ENCODE measurements around the gene LSM7. TPM values are rescaled to one million over a fixed set of nuclear protein-coding genes. Genes with fewer than 3 reads are reported as not detected.

The LSM7 gene
- total RNA-seq, 1 experiment from 2014 or later = 152 TPM

GRCh38 chr19:2375353-2376121 lies 47.2 kb upstream of the LSM7 start:
- no TSS peak for BruUV-seq (replicated peaks)
- H3K4me1 ChIP-seq (ENCODE audit: insufficient read depth, low read length, poor library complexity, severe bottlenecking) = no peaks in the 10 kb centered on the region
- H3K36me3 ChIP-seq (ENCODE audit: insufficient read depth, low read length, poor library complexity, severe bottlenecking) = no peaks in the 10 kb centered on the region
- ChIA-PET POLR2A (ENCODE audit: low non-redundant PET) (interaction anchor here (0.6 kb wide), 1 partner anchor 75 kb away, joined by 3 read pairs; no protein-coding TSS in a partner anchor), CTCF (interaction anchor here (0.6 kb wide), 1 partner anchor 20 kb away, joined by 4 read pairs; no protein-coding TSS in a partner anchor)
- intact Hi-C loops (cut with micrococcal nuclease; ENCODE audit: unreplicated experiment) = no loop called here
- H3K27ac ChIP-seq (ENCODE audit: low read depth, low read length, poor library complexity, severe bottlenecking) = no peak overlapping the region
- H3K27me3 ChIP-seq (replicated peaks; ENCODE audit: insufficient read depth, low read depth, low read length, poor library complexity) = no peaks in the 10 kb centered on the region
- DNase-seq (ENCODE audit: low spot score) = no peak
- no peaks in the 10 kb centered on the region for H3K9me3 ChIP-seq (ENCODE audit: low read depth, low read length, poor library complexity, severe bottlenecking)
- no peak overlapping the region for H3K4me3 ChIP-seq (ENCODE audit: low read depth, low read length, poor library complexity, severe bottlenecking)
- TF ChIP-seq CTCF (conservative IDR thresholded peaks at IDR 0.05; ENCODE audit: low read depth, low read length) = no peak
- TF ChIP-seq EZH2 (IDR thresholded peaks at IDR 0.05; ENCODE audit: borderline replicate concordance, low read depth, low read length, poor library complexity, severe bottlenecking) = no peak

- Histone ChIP-seq H3K27ac (ENCODE audit: low read depth, low read length, poor library complexity, severe bottlenecking) (no peak overlapping the region), H3K4me1 (ENCODE audit: insufficient read depth, low read length, poor library complexity, severe bottlenecking) (no peaks in the 10 kb centered on the region), H3K4me3 (ENCODE audit: low read depth, low read length, poor library complexity, severe bottlenecking) (no peak overlapping the region), H3K27me3 (replicated peaks; ENCODE audit: insufficient read depth, low read depth, low read length, poor library complexity) (no peaks in the 10 kb centered on the region), H3K36me3 (ENCODE audit: insufficient read depth, low read length, poor library complexity, severe bottlenecking) (no peaks in the 10 kb centered on the region), H3K9me3 (ENCODE audit: low read depth, low read length, poor library complexity, severe bottlenecking) (no peaks in the 10 kb centered on the region)
- no peak for DNase-seq (ENCODE audit: low spot score)
- no peak for TF ChIP-seq EZH2 (IDR thresholded peaks at IDR 0.05; ENCODE audit: borderline replicate concordance, low read depth, low read length, poor library complexity, severe bottlenecking)
- no peak for TF ChIP-seq CTCF (conservative IDR thresholded peaks at IDR 0.05; ENCODE audit: low read depth, low read length)
- POLR2A ChIA-PET (ENCODE audit: low non-redundant PET) = no interaction called here
- intact Hi-C loops (cut with micrococcal nuclease; ENCODE audit: unreplicated experiment) = no loop called here
- no TSS peak for BruUV-seq (replicated peaks)
- CTCF ChIA-PET = interaction anchor here (0.6 kb wide), 1 partner anchor 19 kb away, joined by 4 read pairs; no protein-coding TSS in a partner anchor
These were observed 46.4 kb upstream of the LSM7 start for GRCh38 chr19:2374808-2375207.

- intact Hi-C loops (cut with micrococcal nuclease; ENCODE audit: unreplicated experiment) = no loop called here
- POLR2A ChIA-PET (ENCODE audit: low non-redundant PET) = interaction anchor here (0.7 kb wide), 1 partner anchor 9 kb away, joined by 5 read pairs; no protein-coding TSS in a partner anchor
- TF ChIP-seq CTCF (conservative IDR thresholded peaks at IDR 0.05; ENCODE audit: low read depth, low read length) (no peak), EZH2 (IDR thresholded peaks at IDR 0.05; ENCODE audit: borderline replicate concordance, low read depth, low read length, poor library complexity, severe bottlenecking) (no peak)
- no peak for DNase-seq (ENCODE audit: low spot score)
- H3K36me3 ChIP-seq (ENCODE audit: insufficient read depth, low read length, poor library complexity, severe bottlenecking) = no peaks in the 10 kb centered on the region
- H3K27me3 ChIP-seq (replicated peaks; ENCODE audit: insufficient read depth, low read depth, low read length, poor library complexity) = no peaks in the 10 kb centered on the region
- no peak overlapping the region for H3K4me3 ChIP-seq (ENCODE audit: low read depth, low read length, poor library complexity, severe bottlenecking)
- no peaks in the 10 kb centered on the region for H3K4me1 ChIP-seq (ENCODE audit: insufficient read depth, low read length, poor library complexity, severe bottlenecking)
- H3K27ac ChIP-seq (ENCODE audit: low read depth, low read length, poor library complexity, severe bottlenecking) = no peak overlapping the region
- CTCF ChIA-PET = no interaction called here
- H3K9me3 ChIP-seq (ENCODE audit: low read depth, low read length, poor library complexity, severe bottlenecking) = no peaks in the 10 kb centered on the region
- no TSS peak for BruUV-seq (replicated peaks)
These were observed 43.8 kb upstream of the LSM7 start for GRCh38 chr19:2372076-2372612.
